ENCODE measurements around the gene SDK1. TPM values are rescaled to one million over a fixed set of nuclear protein-coding genes. Genes with fewer than 3 reads are reported as not detected.
A peak's percentile ranks its signal among the peaks of the same experiment; 100 is the strongest.

The SDK1 gene
- total and polyA plus RNA-seq, 4 donors, result 10.4 to 11.6 (median 11.0) TPM

- H3K4me1 ChIP-seq (ENCODE audit: control insufficient read depth, insufficient read depth, low read length), result peaks cover 8% of the 10 kb centered on the region
- no peaks in the 10 kb centered on the region for H3K27me3 ChIP-seq (ENCODE audit: control insufficient read depth, insufficient read depth, low read length)
- H3K27ac ChIP-seq (ENCODE audit: low read depth, low read length), result no peak overlapping the region
- WGBS (ENCODE audit: insufficient coverage), result 97% methylated on average over 4 of the region's 10 CpGs
- H3K4me3 ChIP-seq (ENCODE audit: low read depth, low read length), result no peak overlapping the region
- H3K9me3 ChIP-seq (ENCODE audit: control insufficient read depth, insufficient read depth, low read length), result no peaks in the 10 kb centered on the region
- peaks cover 15% of the 10 kb centered on the region for H3K36me3 ChIP-seq (ENCODE audit: control insufficient read depth, insufficient read depth, low read length)
- no peak for DNase-seq (ENCODE audit: low read depth in 4 of 6, low spot score in 6 of 6)
These were observed 765.2 kb downstream of the SDK1 start for GRCh38 chr7:4066206-4066605.

DNA sequence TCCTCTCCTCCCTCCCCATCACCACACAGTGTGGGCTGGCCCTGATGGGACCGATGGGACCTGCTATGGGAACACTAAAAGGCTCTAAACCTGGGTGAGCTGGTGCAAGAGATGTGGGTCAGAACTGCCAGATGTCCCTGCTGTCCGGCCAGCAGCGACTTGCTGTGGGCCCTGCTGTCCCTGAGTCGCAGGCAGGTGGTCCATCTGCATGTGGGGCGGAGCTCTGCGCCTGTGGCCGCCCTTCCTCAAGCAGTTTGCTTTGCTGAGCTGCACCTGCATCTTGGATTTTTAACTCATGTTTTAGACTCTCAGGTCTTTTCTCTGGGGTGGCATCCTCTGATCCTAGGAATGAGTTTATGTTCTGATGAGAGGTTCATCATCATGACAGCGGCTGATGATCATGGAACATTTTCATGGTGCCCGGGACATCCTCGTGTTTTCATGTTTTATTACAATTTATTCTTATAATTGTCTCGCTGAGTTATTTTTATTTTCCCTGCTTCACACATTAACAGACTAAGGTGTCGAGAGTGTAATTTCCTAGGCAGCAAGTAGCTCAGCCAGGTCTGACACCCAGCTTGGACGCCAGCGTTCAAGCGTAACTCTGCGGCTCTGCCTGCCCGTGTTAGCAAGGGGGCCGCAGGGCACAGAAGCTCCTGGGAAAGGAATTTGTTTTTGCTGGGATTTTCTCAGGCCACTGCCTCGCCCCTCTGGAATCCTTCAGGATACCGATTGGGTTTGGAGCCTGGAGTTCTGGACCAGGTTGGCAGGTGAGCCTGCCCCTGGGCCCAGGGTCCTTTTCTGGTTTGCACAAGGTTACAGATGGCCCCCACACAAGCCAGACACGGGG is 765.8 kb downstream of the SDK1 start:
- WGBS (ENCODE audit: insufficient coverage), result 84% methylated on average over 16 of the region's 21 CpGs
- Histone ChIP-seq H3K4me1 (ENCODE audit: control insufficient read depth, insufficient read depth, low read length) (peaks cover 14% of the 10 kb centered on the region), H3K27ac (ENCODE audit: low read depth, low read length) (no peak overlapping the region), H3K9me3 (ENCODE audit: control insufficient read depth, insufficient read depth, low read length) (no peaks in the 10 kb centered on the region), H3K36me3 (ENCODE audit: control insufficient read depth, insufficient read depth, low read length) (peaks cover 15% of the 10 kb centered on the region), H3K27me3 (ENCODE audit: control insufficient read depth, insufficient read depth, low read length) (no peaks in the 10 kb centered on the region), H3K4me3 (ENCODE audit: low read depth, low read length) (no peak overlapping the region)
- DNase-seq (ENCODE audit: low read depth in 4 of 6, low spot score in 6 of 6), result no peak

GRCh38 chr7:4067476-4067760 is 766.4 kb downstream of the SDK1 start:
- peaks cover 15% of the 10 kb centered on the region for H3K36me3 ChIP-seq (ENCODE audit: control insufficient read depth, insufficient read depth, low read length)
- H3K9me3 ChIP-seq (ENCODE audit: control insufficient read depth, insufficient read depth, low read length), result no peaks in the 10 kb centered on the region

GRCh38 chr7:4067874-4068273 is 766.8 kb downstream of the SDK1 start:
- WGBS (ENCODE audit: insufficient coverage), result 72% methylated on average over 3 of the region's 4 CpGs
- no peak for DNase-seq (ENCODE audit: low read depth in 4 of 6, low spot score in 6 of 6)

More at GRCh38 chr7:4067476-4067760, 766.4 kb downstream of the SDK1 start:
- H3K27ac ChIP-seq (ENCODE audit: low read depth, low read length), result no peak overlapping the region
- H3K27me3 ChIP-seq (ENCODE audit: control insufficient read depth, insufficient read depth, low read length), result no peaks in the 10 kb centered on the region
- peaks cover 20% of the 10 kb centered on the region for H3K4me1 ChIP-seq (ENCODE audit: control insufficient read depth, insufficient read depth, low read length)
- DNase-seq (ENCODE audit: low read depth in 4 of 6, low spot score in 6 of 6), result no peak
- no peak overlapping the region for H3K4me3 ChIP-seq (ENCODE audit: low read depth, low read length)

GRCh38 chr7:4068286-4068685 is 767.2 kb downstream of the SDK1 start:
- peaks cover 15% of the 10 kb centered on the region for H3K36me3 ChIP-seq (ENCODE audit: control insufficient read depth, insufficient read depth, low read length)
- peaks cover 22% of the 10 kb centered on the region for H3K4me1 ChIP-seq (ENCODE audit: control insufficient read depth, insufficient read depth, low read length)
- H3K4me3 ChIP-seq (ENCODE audit: low read depth, low read length), result no peak overlapping the region
- no peaks in the 10 kb centered on the region for H3K27me3 ChIP-seq (ENCODE audit: control insufficient read depth, insufficient read depth, low read length)
- H3K27ac ChIP-seq (ENCODE audit: low read depth, low read length), result no peak overlapping the region
- no peaks in the 10 kb centered on the region for H3K9me3 ChIP-seq (ENCODE audit: control insufficient read depth, insufficient read depth, low read length)
- 78% methylated on average over 5 of the region's 7 CpGs for WGBS (ENCODE audit: insufficient coverage)
- no peak for DNase-seq (ENCODE audit: low read depth in 4 of 6, low spot score in 6 of 6)

More at GRCh38 chr7:4067874-4068273, 766.8 kb downstream of the SDK1 start:
- Histone ChIP-seq H3K36me3 (ENCODE audit: control insufficient read depth, insufficient read depth, low read length) (peaks cover 15% of the 10 kb centered on the region), H3K27me3 (ENCODE audit: control insufficient read depth, insufficient read depth, low read length) (no peaks in the 10 kb centered on the region), H3K27ac (ENCODE audit: low read depth, low read length) (no peak overlapping the region), H3K4me3 (ENCODE audit: low read depth, low read length) (no peak overlapping the region), H3K4me1 (ENCODE audit: control insufficient read depth, insufficient read depth, low read length) (peaks cover 22% of the 10 kb centered on the region), H3K9me3 (ENCODE audit: control insufficient read depth, insufficient read depth, low read length) (no peaks in the 10 kb centered on the region)

- 79% methylated on average over 16 of the region's 23 CpGs for WGBS (ENCODE audit: insufficient coverage)
- peaks cover 22% of the 10 kb centered on the region for H3K4me1 ChIP-seq (ENCODE audit: control insufficient read depth, insufficient read depth, low read length)
- DNase-seq (ENCODE audit: low read depth in 4 of 6, low spot score in 6 of 6), result no peak
- no peaks in the 10 kb centered on the region for H3K27me3 ChIP-seq (ENCODE audit: control insufficient read depth, insufficient read depth, low read length)
- no peaks in the 10 kb centered on the region for H3K9me3 ChIP-seq (ENCODE audit: control insufficient read depth, insufficient read depth, low read length)
- H3K27ac ChIP-seq (ENCODE audit: low read depth, low read length), result no peak overlapping the region
- H3K4me3 ChIP-seq (ENCODE audit: low read depth, low read length), result no peak overlapping the region
- peaks cover 15% of the 10 kb centered on the region for H3K36me3 ChIP-seq (ENCODE audit: control insufficient read depth, insufficient read depth, low read length)
These were observed 768.4 kb downstream of the SDK1 start for GRCh38 chr7:4069268-4070095.

- Histone ChIP-seq H3K9me3 (ENCODE audit: control insufficient read depth, insufficient read depth, low read length) (no peaks in the 10 kb centered on the region), H3K4me1 (ENCODE audit: control insufficient read depth, insufficient read depth, low read length) (peaks cover 22% of the 10 kb centered on the region), H3K27me3 (ENCODE audit: control insufficient read depth, insufficient read depth, low read length) (no peaks in the 10 kb centered on the region), H3K36me3 (ENCODE audit: control insufficient read depth, insufficient read depth, low read length) (peaks cover 15% of the 10 kb centered on the region), H3K4me3 (ENCODE audit: low read depth, low read length) (no peak overlapping the region), H3K27ac (ENCODE audit: low read depth, low read length) (no peak overlapping the region)
- 91% methylated on average over 7 of the region's 7 CpGs for WGBS (ENCODE audit: insufficient coverage)
- DNase-seq (ENCODE audit: low read depth in 4 of 6, low spot score in 6 of 6), result no peak
These were observed 769.2 kb downstream of the SDK1 start for GRCh38 chr7:4070214-4070613.

DNA sequence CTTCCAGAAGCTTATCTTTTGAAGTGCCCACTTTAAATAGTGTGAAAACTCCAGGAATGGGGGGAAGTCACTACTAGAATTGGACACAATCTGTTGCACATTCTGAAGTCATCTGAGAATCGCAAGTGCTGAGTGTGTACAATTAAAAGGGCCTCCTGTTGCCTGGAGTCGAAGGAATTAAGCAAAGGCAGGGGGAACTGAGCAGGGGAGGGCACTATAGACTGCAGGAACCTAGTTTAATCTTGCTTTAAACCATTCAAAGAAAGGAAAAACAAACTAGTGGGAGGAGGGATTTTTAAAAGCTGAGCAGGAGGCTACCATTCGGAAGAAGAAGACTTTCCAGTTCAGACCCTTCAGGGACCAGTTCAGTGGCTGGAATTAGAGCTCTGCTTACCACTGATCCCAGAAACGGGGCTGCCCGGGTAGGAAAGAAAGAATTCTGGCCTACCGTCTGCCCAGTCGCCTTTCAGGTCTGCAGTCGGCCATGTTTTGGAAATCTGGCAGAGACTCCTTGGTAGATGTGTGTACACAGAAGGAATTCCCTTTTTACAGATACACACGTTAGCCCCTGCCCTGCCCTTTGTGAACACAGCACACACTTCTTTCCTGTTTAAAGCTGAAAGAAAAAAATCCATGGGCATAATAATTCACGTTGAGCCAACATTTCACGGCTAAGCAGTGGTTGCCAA is 770.5 kb downstream of the SDK1 start:
- Histone ChIP-seq H3K9me3 (ENCODE audit: control insufficient read depth, insufficient read depth, low read length) (no peaks in the 10 kb centered on the region), H3K27ac (ENCODE audit: low read depth, low read length) (no peak overlapping the region), H3K4me1 (ENCODE audit: control insufficient read depth, insufficient read depth, low read length) (peaks cover 22% of the 10 kb centered on the region), H3K4me3 (ENCODE audit: low read depth, low read length) (no peak overlapping the region), H3K36me3 (ENCODE audit: control insufficient read depth, insufficient read depth, low read length) (peaks cover 15% of the 10 kb centered on the region), H3K27me3 (ENCODE audit: control insufficient read depth, insufficient read depth, low read length) (no peaks in the 10 kb centered on the region)
- 70% methylated on average over 1 of the region's 11 CpGs for WGBS (ENCODE audit: insufficient coverage)
- DNase-seq (ENCODE audit: low read depth in 4 of 6, low spot score in 6 of 6), result peak in 2 of 6 donors; percentile 32 to 52

GRCh38 chr7:4072161-4072925 is 771.3 kb downstream of the SDK1 start:
- Histone ChIP-seq H3K4me3 (ENCODE audit: low read depth, low read length) (no peak overlapping the region), H3K4me1 (ENCODE audit: control insufficient read depth, insufficient read depth, low read length) (peaks cover 14% of the 10 kb centered on the region), H3K36me3 (ENCODE audit: control insufficient read depth, insufficient read depth, low read length) (peaks cover 17% of the 10 kb centered on the region), H3K9me3 (ENCODE audit: control insufficient read depth, insufficient read depth, low read length) (no peaks in the 10 kb centered on the region), H3K27me3 (ENCODE audit: control insufficient read depth, insufficient read depth, low read length) (no peaks in the 10 kb centered on the region), H3K27ac (ENCODE audit: low read depth, low read length) (no peak overlapping the region)
- 74% methylated on average over 13 of the region's 20 CpGs for WGBS (ENCODE audit: insufficient coverage)
- peak in 1 of 6 donors; percentile 64 for DNase-seq (ENCODE audit: low read depth in 4 of 6, low spot score in 6 of 6)

Measured in spinal cord (tissue), 10 donors.